Neuronal stem cell (in vitro differentiated cells): ENCODE results near the gene VPS37B.
"Not testable (repeated sequence)": the region's sequence is repeated elsewhere in the genome, so short reads cannot be mapped to it uniquely, and the experiment has no call there.

Source experiments
- DNase-seq: peaks from one replicate; pipeline ENCODE4 v3.0.0-alpha.2; 2013; ENCODE audit warnings: low spot score
- H2AFZ ChIP-seq: one replicate; pipeline ENCODE4 v1.6.1; 2013; ENCODE audit warnings: mild to moderate bottlenecking, low read length, inconsistent platforms
- H2AK5ac ChIP-seq: 2 replicates; pipeline ENCODE4 v1.6.1; 2013; ENCODE audit warnings: low read depth, mild to moderate bottlenecking, inconsistent platforms, low read length, moderate library complexity, mixed read lengths
- H2BK120ac ChIP-seq: 2 replicates; pipeline ENCODE4 v1.6.1; 2013; ENCODE audit warnings: low read depth, mild to moderate bottlenecking, inconsistent platforms, low read length, moderate library complexity, mixed read lengths
- H2BK12ac ChIP-seq: one replicate; pipeline ENCODE4 v1.6.1; 2013; ENCODE audit warnings: low read length, inconsistent platforms
- H2BK15ac ChIP-seq: 2 replicates; pipeline ENCODE4 v1.6.1; 2013; ENCODE audit warnings: mild to moderate bottlenecking, low read length, inconsistent platforms, mixed read lengths
- H2BK5ac ChIP-seq: one replicate; pipeline ENCODE4 v1.6.1; 2013; ENCODE audit warnings: inconsistent platforms, mild to moderate bottlenecking, low read length, moderate library complexity
- H3K14ac ChIP-seq: one replicate; pipeline ENCODE4 v1.6.1; 2013; ENCODE audit warnings: low read length, inconsistent platforms
- H3K18ac ChIP-seq: 2 replicates; pipeline ENCODE4 v1.6.1; 2013; ENCODE audit warnings: low read length, inconsistent platforms
- H3K23ac ChIP-seq: 2 replicates; pipeline ENCODE4 v1.6.1; 2013; ENCODE audit warnings: low read depth, mild to moderate bottlenecking, mixed read lengths, low read length, inconsistent platforms; ENCODE audit not compliant: poor library complexity
- H3K27ac ChIP-seq: replicated peaks from 3 replicates; pipeline ENCODE4 v1.5.1; 2013; ENCODE audit warnings: low read length, inconsistent platforms
- H3K27me3 ChIP-seq, 3 experiments: 2 replicates each; pipeline ENCODE4 v1.6.1; 2013; ENCODE audit warnings: low read length in 3 of 3, mild to moderate bottlenecking in 2 of 3, inconsistent platforms in 1 of 3, low read depth in 1 of 3, mixed read lengths in 1 of 3, moderate library complexity in 1 of 3; ENCODE audit not compliant: control insufficient read depth in 3 of 3, insufficient read depth in 3 of 3
- H3K36me3 ChIP-seq, 2 donors: replicated peaks in 1 of 2; 2 replicates each; pipeline ENCODE4 v1.6.1; 2013; ENCODE audit warnings: low read length in 2 of 2; ENCODE audit not compliant: control insufficient read depth in 2 of 2, insufficient read depth in 2 of 2
- H3K4ac ChIP-seq: 2 replicates; pipeline ENCODE4 v1.6.1; 2013; ENCODE audit warnings: inconsistent platforms, mild to moderate bottlenecking, low read length, moderate library complexity
- H3K4me1 ChIP-seq, 2 donors: 1 replicate in 1 of 2; 2 replicates in 1 of 2; pipeline ENCODE4 v1.6.1; 2013; ENCODE audit warnings: low read length in 2 of 2, low read depth in 1 of 2; ENCODE audit not compliant: control insufficient read depth in 2 of 2, insufficient read depth in 1 of 2
- H3K4me2 ChIP-seq: one replicate; pipeline ENCODE4 v1.6.1; 2013; ENCODE audit warnings: mild to moderate bottlenecking, low read length, inconsistent platforms; ENCODE audit not compliant: insufficient read depth, poor library complexity, severe bottlenecking
- H3K4me3 ChIP-seq, 2 donors: 2 replicates each; pipeline ENCODE4 v1.5.1; 2013; ENCODE audit warnings: low read length in 2 of 2, mild to moderate bottlenecking in 2 of 2, inconsistent platforms in 1 of 2, moderate library complexity in 1 of 2
- H3K79me1 ChIP-seq: one replicate; pipeline ENCODE4 v1.6.1; 2013; ENCODE audit warnings: low read depth, mild to moderate bottlenecking, inconsistent platforms, low read length, moderate library complexity
- H3K9ac ChIP-seq: one replicate; pipeline ENCODE4 v1.6.1; 2013; ENCODE audit warnings: mild to moderate bottlenecking, low read depth, low read length, inconsistent platforms; ENCODE audit not compliant: poor library complexity
- H3K9me3 ChIP-seq, 2 donors: replicated peaks in 1 of 2; 2 replicates each; pipeline versions ENCODE3 to v1.6.1; 2013; ENCODE audit warnings: low read length in 2 of 2, mild to moderate bottlenecking in 2 of 2, inconsistent platforms in 1 of 2, low read depth in 1 of 2, mixed read lengths in 1 of 2, moderate library complexity in 1 of 2; ENCODE audit not compliant: control insufficient read depth in 2 of 2, insufficient read depth in 1 of 2
- H4K8ac ChIP-seq: one replicate; pipeline ENCODE4 v1.6.1; 2013; ENCODE audit warnings: low read depth, mild to moderate bottlenecking, inconsistent platforms, low read length, moderate library complexity
- H4K91ac ChIP-seq: one replicate; pipeline ENCODE4 v1.6.1; 2013; ENCODE audit warnings: low read length, low read depth, mild to moderate bottlenecking, inconsistent platforms; ENCODE audit not compliant: poor library complexity
- WGBS, 2 donors: extraction: QIAGEN DNeasy Blood & Tissue Kit; methylation state at CpG; one replicate each; pipeline ENCODE4 v1.1.7; 2013; ENCODE audit warnings: missing lambda C conversion rate in 2 of 2, mixed read lengths in 1 of 2; ENCODE audit not compliant: insufficient read length in 2 of 2, insufficient replicate concordance in 1 of 2; ENCODE audit errors: extremely low coverage in 2 of 2; 5-methylcytosine and 5-hydroxymethylcytosine counted together

VPS37B gene

DNA sequence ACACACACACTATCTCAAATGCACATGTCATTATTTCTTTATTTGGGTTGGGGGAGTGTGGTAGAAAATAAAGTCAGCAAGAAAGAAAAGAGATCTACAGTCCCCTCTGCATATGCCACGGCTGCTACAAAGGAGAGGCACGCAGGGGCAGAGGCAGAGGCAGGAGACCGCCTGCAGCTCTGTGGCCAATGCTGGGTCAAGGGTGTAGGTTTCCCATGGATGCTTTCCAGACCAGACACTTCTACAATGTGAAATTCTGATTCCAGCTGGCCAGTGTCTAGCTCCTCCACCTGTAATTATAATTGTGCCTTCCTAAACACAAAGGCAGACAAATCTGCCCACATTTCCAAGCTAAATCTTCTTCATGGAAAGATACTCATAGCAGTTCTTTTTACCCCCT is 19.2 kb downstream of the VPS37B start:
- Histone ChIP-seq H2BK15ac (no peak overlapping the region), H3K36me3 (peaks cover 0 to 11% of the 10 kb centered on the region in 2 donors), H3K9ac (no peak overlapping the region), H3K14ac (no peak overlapping the region), H3K27me3 (no peaks in the 10 kb centered on the region), H3K4me3 (no peak overlapping the region), H3K27ac (no peak overlapping the region), H2AFZ (no peak overlapping the region), H2BK12ac (no peak overlapping the region), H3K18ac (no peak overlapping the region), H4K91ac (no peak overlapping the region), H3K4ac (no peak overlapping the region), H3K4me1 (peaks cover 30 to 38% of the 10 kb centered on the region in 2 donors), H2BK5ac (no peak overlapping the region), H3K9me3 (no peaks in the 10 kb centered on the region), H4K8ac (no peak overlapping the region), H3K79me1 (peaks cover 4% of the 10 kb centered on the region), H3K4me2 (no peak overlapping the region), H3K23ac (no peak overlapping the region), H2BK120ac (no peak overlapping the region), H2AK5ac (no peak overlapping the region)
- WGBS, 2 donors = no CpG with 5 or more reads among the region's 3 CpGs
- no peak for DNase-seq

- DNase-seq, H3K14ac ChIP-seq, H2BK120ac ChIP-seq, H4K8ac ChIP-seq, H2BK12ac ChIP-seq, H3K27me3 ChIP-seq, H2BK5ac ChIP-seq, H3K79me1 ChIP-seq, H3K9me3 ChIP-seq, H2AK5ac ChIP-seq, H3K4me2 ChIP-seq, H3K23ac ChIP-seq, H2BK15ac ChIP-seq, H3K9ac ChIP-seq, H4K91ac ChIP-seq, H3K18ac ChIP-seq, H3K4ac ChIP-seq, H3K4me3 ChIP-seq, H2AFZ ChIP-seq, H3K27ac ChIP-seq: not testable (repeated sequence)
- peaks cover 34 to 42% of the 10 kb centered on the region in 2 donors for H3K4me1 ChIP-seq
- WGBS, 2 donors = no CpG with 5 or more reads among the region's 5 CpGs
- peaks cover 0 to 11% of the 10 kb centered on the region in 2 donors for H3K36me3 ChIP-seq
These were observed 19.6 kb downstream of the VPS37B start for GRCh38 chr12:122876281-122876680.

- Histone ChIP-seq H4K8ac (no peak overlapping the region), H2AK5ac (no peak overlapping the region), H3K9me3 (no peaks in the 10 kb centered on the region), H2BK120ac (no peak overlapping the region), H3K9ac (no peak overlapping the region), H3K14ac (no peak overlapping the region), H2BK15ac (no peak overlapping the region), H3K4me1 (peaks cover 36 to 44% of the 10 kb centered on the region in 2 donors), H4K91ac (no peak overlapping the region), H3K4ac (no peak overlapping the region), H3K27me3 (no peaks in the 10 kb centered on the region), H3K18ac (no peak overlapping the region), H2BK12ac (no peak overlapping the region), H3K23ac (no peak overlapping the region), H3K4me2 (no peak overlapping the region), H2AFZ (no peak overlapping the region), H2BK5ac (no peak overlapping the region), H3K36me3 (peaks cover 0 to 13% of the 10 kb centered on the region in 2 donors), H3K79me1 (peaks cover 4% of the 10 kb centered on the region), H3K4me3 (no peak overlapping the region), H3K27ac (no peak overlapping the region)
- DNase-seq = no peak
- WGBS, 2 donors = no CpG with 5 or more reads among the region's 7 CpGs
These were observed 20.2 kb downstream of the VPS37B start for GRCh38 chr12:122875590-122876220.

DNA sequence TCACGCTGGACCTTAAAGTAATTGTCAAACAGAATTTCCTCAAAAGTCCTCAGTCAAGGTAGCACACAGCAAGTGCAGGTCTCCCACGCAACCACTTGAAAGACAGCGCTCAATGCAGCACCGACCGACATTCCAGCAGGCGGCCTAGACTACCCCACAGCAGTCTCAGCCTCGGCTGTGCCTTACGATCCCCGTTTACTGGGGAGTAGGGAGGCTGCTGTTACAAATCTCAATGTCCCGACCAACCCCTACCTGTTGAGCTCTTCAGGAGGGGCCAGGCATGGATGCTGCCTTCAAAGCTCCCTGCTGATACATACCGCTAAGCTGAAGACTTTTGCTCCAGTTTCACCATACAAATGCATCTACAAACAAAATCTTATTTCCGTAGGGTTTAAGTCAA is 21.8 kb downstream of the VPS37B start:
- peaks cover 12 to 22% of the 10 kb centered on the region in 2 donors for H3K36me3 ChIP-seq
- no peak overlapping the region for H2BK15ac ChIP-seq
- H4K91ac ChIP-seq = no peak overlapping the region
- H3K79me1 ChIP-seq = peaks cover 4% of the 10 kb centered on the region
- no peak for DNase-seq
- H3K9me3 ChIP-seq = peaks cover 0 to 2% of the 10 kb centered on the region in 2 donors
- peaks cover 30 to 43% of the 10 kb centered on the region in 2 donors for H3K4me1 ChIP-seq
- no peak overlapping the region for H2AK5ac ChIP-seq
- H3K27ac ChIP-seq = no peak overlapping the region
- H3K23ac ChIP-seq = no peak overlapping the region
- H3K14ac ChIP-seq = no peak overlapping the region
- H3K27me3 ChIP-seq = no peaks in the 10 kb centered on the region
- H4K8ac ChIP-seq = no peak overlapping the region
- H2BK5ac ChIP-seq = no peak overlapping the region
- no peak overlapping the region for H2BK120ac ChIP-seq
- no peak overlapping the region for H3K4me2 ChIP-seq
- H3K18ac ChIP-seq = no peak overlapping the region
- no peak overlapping the region for H2AFZ ChIP-seq
- WGBS, 2 donors = no CpG with 5 or more reads among the region's 12 CpGs
- no peak overlapping the region for H3K9ac ChIP-seq
- no peak overlapping the region for H3K4me3 ChIP-seq
- no peak overlapping the region for H2BK12ac ChIP-seq
- H3K4ac ChIP-seq = no peak overlapping the region
